Neural progenitor cell (in vitro differentiated cells): Measurements from ENCODE around the gene HEATR5B.

Source experiments
- CTCF ChIP-seq: fragments of 200-600 bp; sonication (generic); IDR thresholded peaks from 2 replicates; pipeline ENCODE4 v1.5.1; 2017; ENCODE audit warnings: antibody characterized with exemption, mild to moderate bottlenecking
- EZH2 ChIP-seq: fragments of 200-600 bp; sonication (generic); IDR thresholded peaks from 2 replicates; pipeline ENCODE4 v1.6.1; 2017; ENCODE audit warnings: antibody characterized with exemption, mild to moderate bottlenecking, moderate library complexity
- EZH2phosphoT487 ChIP-seq: fragments of 200-600 bp; sonication (generic); IDR thresholded peaks from 2 replicates; pipeline ENCODE4 v1.6.1; 2017; ENCODE audit warnings: antibody characterized with exemption

GRCh38 chr2:37061013-37061711 is 23.0 kb downstream of the HEATR5B start:
- no peak for TF ChIP-seq CTCF
- no peak for TF ChIP-seq EZH2phosphoT487
- TF ChIP-seq EZH2 = no peak
